Measurements from ENCODE around the gene MCM9.

DNA sequence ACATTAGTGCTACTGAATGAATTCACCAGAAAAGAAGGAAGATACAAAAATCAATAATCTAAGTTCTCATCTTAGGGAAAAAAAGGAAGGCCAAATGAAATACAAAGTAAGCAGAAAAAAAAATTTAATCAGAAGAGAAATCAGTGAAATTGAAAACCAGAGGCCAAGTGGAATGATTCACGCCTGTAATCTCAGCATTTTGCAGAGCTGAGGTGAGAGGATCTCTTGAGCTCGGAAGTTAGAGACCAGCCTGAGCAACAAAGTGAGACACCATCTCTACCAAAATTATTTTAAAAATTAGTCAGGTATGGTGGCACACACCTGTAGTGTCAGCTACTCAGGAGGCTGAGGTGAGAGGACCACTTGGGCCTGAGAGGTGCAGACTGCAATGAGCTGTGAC lies 62.2 kb downstream of the MCM9 start:
- TF ChIP-seq, protein P1, sequence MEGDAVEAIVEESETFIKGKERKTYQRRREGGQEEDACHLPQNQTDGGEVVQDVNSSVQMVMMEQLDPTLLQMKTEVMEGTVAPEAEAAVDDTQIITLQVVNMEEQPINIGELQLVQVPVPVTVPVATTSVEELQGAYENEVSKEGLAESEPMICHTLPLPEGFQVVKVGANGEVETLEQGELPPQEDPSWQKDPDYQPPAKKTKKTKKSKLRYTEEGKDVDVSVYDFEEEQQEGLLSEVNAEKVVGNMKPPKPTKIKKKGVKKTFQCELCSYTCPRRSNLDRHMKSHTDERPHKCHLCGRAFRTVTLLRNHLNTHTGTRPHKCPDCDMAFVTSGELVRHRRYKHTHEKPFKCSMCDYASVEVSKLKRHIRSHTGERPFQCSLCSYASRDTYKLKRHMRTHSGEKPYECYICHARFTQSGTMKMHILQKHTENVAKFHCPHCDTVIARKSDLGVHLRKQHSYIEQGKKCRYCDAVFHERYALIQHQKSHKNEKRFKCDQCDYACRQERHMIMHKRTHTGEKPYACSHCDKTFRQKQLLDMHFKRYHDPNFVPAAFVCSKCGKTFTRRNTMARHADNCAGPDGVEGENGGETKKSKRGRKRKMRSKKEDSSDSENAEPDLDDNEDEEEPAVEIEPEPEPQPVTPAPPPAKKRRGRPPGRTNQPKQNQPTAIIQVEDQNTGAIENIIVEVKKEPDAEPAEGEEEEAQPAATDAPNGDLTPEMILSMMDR (IDR thresholded peaks at IDR 0.05), result no peak
- TF ChIP-seq EZH2 (IDR thresholded peaks at IDR 0.05; ENCODE audit: borderline replicate concordance, insufficient read depth, low read depth, low read length, poor library complexity, severe bottlenecking), result no peak
